Testis (tissue), 2 donors: Measurements from ENCODE around the gene TDRD12.

Experiments used
- POLR2A ChIP-seq: fragments of 450-650 bp; IDR thresholded peaks from one replicate; pipeline ENCODE4 v1.6.1; 2017; ENCODE audit warnings: antibody characterized with exemption, mild to moderate bottlenecking, moderate library complexity
- TF ChIP-seq, protein P1 (sequence below), 3 experiments: fragments of 450-650 bp in 2 of 3; fragments of 200-600 bp in 1 of 3; sonication (generic) in 1 of 3; IDR thresholded peaks; one replicate each; pipeline ENCODE4 v1.5.1; 2016 to 2019; ENCODE audit warnings: antibody characterized with exemption in 3 of 3, mild to moderate bottlenecking in 2 of 3, moderate library complexity in 1 of 3

- TF ChIP-seq, protein P1, sequence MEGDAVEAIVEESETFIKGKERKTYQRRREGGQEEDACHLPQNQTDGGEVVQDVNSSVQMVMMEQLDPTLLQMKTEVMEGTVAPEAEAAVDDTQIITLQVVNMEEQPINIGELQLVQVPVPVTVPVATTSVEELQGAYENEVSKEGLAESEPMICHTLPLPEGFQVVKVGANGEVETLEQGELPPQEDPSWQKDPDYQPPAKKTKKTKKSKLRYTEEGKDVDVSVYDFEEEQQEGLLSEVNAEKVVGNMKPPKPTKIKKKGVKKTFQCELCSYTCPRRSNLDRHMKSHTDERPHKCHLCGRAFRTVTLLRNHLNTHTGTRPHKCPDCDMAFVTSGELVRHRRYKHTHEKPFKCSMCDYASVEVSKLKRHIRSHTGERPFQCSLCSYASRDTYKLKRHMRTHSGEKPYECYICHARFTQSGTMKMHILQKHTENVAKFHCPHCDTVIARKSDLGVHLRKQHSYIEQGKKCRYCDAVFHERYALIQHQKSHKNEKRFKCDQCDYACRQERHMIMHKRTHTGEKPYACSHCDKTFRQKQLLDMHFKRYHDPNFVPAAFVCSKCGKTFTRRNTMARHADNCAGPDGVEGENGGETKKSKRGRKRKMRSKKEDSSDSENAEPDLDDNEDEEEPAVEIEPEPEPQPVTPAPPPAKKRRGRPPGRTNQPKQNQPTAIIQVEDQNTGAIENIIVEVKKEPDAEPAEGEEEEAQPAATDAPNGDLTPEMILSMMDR (IDR thresholded peaks at IDR 0.05) = no peak
- no peak for TF ChIP-seq POLR2A
These were observed 41.9 kb upstream of the TDRD12 start for GRCh38 chr19:32677657-32678056.
